Coronary artery (tissue), 2 donors: Measurements from ENCODE around the gene PAEP.

Experiments used
- DNase-seq: peaks from one replicate; pipeline ENCODE4 v3.0.0-alpha.2; 2017; ENCODE audit warnings: low spot score
- H3K27ac ChIP-seq, 2 donors: fragments of 200-600 bp; sonication (generic); one replicate each; pipeline ENCODE4 v1.5.1; 2016 to 2019
- H3K4me3 ChIP-seq: fragments of 200-600 bp; sonication (generic); 2 replicates; pipeline ENCODE4 v1.5.1; 2016; ENCODE audit warnings: mild to moderate bottlenecking, moderate library complexity
- TF ChIP-seq, protein P1 (sequence below): fragments of 200-600 bp; sonication (generic); IDR thresholded peaks from one replicate; pipeline ENCODE4 v1.5.1; 2019; ENCODE audit warnings: antibody characterized with exemption

Gene PAEP

DNA sequence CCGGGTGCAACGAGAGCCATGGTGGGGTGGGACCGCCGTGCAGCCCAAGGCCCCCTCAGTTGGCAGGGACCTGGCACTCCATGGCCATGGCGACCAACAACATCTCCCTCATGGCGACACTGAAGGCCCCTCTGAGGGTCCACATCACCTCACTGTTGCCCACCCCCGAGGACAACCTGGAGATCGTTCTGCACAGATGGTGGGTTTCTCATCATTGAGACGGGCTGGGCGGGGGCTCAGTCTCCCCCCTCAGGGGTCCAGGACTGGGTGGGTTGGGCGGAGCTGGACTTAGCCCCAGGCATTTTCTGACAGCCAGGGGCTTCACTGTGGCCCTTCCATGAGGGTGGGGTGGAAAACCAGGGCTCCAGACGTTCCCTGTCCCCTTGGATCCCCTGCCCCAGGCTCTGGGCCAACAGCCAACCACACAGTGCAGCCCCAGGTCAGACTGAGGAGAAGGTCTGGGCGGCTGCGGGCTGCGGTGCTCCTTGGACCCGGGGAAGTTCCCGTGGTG is 734 bp downstream of the PAEP start:
- H3K4me3 ChIP-seq = no peak overlapping the region
- no peak overlapping the region for H3K27ac ChIP-seq
- no peak for DNase-seq
- TF ChIP-seq, protein P1, sequence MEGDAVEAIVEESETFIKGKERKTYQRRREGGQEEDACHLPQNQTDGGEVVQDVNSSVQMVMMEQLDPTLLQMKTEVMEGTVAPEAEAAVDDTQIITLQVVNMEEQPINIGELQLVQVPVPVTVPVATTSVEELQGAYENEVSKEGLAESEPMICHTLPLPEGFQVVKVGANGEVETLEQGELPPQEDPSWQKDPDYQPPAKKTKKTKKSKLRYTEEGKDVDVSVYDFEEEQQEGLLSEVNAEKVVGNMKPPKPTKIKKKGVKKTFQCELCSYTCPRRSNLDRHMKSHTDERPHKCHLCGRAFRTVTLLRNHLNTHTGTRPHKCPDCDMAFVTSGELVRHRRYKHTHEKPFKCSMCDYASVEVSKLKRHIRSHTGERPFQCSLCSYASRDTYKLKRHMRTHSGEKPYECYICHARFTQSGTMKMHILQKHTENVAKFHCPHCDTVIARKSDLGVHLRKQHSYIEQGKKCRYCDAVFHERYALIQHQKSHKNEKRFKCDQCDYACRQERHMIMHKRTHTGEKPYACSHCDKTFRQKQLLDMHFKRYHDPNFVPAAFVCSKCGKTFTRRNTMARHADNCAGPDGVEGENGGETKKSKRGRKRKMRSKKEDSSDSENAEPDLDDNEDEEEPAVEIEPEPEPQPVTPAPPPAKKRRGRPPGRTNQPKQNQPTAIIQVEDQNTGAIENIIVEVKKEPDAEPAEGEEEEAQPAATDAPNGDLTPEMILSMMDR = no peak

DNA sequence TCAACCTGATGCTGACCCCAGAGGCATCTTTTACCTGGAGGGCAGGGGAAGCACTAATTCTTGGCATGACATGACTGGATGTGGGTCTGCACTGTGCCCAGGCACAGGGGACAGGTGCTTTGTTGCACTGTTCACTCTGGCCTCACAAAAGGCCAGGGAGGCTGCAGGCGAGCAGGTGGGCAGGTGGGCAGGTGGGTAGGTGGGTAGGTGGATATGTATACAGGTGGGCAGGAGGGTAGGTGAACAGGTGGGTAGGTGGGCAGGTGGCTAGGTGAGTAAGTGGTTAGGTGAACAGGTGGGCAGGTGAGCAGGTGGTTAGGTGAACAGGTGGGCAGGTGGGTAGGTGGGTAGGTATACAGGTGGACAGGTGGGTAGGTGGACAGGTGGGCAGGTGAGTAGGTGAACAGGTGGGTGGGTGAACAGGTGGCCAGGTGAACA is 1.5 kb downstream of the PAEP start:
- no peak for DNase-seq
- Histone ChIP-seq H3K4me3 (no peak overlapping the region), H3K27ac (no peak overlapping the region)
- TF ChIP-seq, protein P1 = no peak

DNA sequence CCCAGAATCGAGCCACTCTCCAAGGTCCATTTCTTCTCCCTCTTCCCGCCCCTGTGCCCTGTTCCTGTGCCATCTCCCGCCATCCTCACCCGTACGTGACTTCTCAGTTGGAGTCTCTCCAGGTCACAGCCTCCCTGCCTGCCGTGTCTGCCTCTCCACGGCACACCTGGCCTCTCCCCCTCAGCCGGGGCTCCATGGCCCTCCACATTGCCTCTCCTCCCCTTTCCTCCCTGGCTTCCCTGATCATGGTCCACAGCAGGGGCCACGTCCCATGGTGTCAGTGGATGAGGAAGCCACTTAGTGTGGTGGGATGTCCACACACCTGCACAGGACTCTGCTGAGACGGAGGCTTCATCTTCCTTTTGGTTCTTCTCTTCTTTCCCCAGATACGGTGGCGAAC is 2.3 kb downstream of the PAEP start:
- Histone ChIP-seq H3K4me3 (no peak overlapping the region), H3K27ac (no peak overlapping the region)
- TF ChIP-seq, protein P1 = no peak
- no peak for DNase-seq

DNA sequence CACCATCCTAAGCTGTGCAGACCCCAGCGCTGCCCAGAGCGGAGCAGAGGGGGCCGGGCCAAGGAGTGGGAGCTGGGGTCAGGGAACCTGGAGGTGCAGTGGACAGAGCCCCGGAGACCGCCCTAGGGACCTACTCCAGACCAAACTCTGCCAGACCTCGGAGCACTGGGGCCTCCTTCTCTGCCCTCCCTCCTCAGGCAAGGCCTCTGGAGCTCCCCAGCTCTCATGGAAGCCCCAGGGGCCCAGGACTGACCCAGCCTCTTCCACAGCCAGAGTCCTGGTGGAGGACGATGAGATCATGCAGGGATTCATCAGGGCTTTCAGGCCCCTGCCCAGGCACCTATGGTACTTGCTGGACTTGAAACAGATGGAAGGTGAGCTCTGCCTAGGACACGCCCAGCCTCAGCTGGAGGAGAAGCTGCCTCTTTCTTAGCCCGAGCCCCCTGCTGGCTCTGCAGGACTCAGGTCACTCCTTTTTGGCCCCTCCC is 3.6 kb downstream of the PAEP start:
- DNase-seq = no peak
- TF ChIP-seq, protein P1 = no peak
- no peak overlapping the region for H3K4me3 ChIP-seq

DNA sequence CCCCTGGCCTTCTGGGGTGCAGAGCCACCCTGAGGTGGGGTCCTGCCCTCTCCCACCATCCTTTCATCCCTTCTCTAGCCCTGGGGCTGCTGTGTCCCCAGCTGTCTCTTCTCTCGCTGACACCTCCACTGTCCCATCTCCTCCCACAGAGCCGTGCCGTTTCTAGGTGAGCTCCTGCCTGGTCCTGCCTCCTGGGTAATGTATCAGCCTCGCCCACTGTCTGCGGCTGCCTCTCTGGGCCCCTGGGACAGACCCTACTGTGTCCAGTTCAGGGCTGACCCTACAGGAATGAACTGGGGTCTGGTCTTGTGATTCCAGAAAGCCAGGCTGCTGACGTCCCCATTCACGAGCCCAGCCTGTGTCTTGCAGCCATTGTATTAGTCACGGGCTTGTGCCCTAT is 4.1 kb downstream of the PAEP start:
- no peak overlapping the region for H3K4me3 ChIP-seq
- TF ChIP-seq, protein P1 = no peak
- no peak overlapping the region for H3K27ac ChIP-seq
- peak; percentile 62 for DNase-seq

More for the DNA sequence above, 3.6 kb downstream of the PAEP start:
- no peak overlapping the region for H3K27ac ChIP-seq

DNA sequence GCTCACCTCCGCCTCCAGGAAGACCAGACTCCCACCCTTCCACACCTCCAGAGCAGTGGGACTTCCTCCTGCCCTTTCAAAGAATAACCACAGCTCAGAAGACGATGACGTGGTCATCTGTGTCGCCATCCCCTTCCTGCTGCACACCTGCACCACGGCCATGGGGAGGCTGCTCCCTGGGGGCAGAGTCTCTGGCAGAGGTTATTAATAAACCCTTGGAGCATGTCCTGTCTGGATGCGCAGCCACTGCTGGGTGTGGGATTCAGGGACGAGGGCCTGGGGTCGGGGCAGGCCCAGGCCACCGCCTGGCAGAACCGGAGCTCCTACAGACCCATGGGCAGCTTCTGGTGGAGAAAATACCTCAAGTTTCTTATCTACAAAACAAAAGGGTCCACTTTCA is 5.0 kb downstream of the PAEP start:
- no peak overlapping the region for H3K27ac ChIP-seq
- TF ChIP-seq, protein P1 = no peak
- DNase-seq = peak; percentile 65
- H3K4me3 ChIP-seq = no peak overlapping the region

DNA sequence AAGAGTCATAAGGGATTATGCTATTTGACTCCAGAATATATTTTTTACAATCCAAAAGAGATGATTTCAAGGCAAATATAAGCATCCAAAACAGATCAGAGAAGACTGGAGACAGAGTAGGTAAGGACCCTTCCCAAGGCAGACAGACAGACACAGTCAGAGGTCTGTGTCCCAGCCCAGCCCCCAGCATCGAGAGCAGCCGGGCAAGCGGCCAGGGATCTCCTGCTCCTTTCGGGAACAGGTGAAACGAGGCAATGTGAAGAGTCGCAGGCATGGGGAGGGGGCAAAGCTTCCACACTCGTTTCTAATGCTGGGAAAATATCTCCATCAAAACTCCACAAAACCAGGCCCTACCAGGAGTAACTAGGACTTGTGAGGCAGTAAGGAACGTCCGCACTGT is 5.8 kb downstream of the PAEP start:
- Histone ChIP-seq H3K27ac (no peak overlapping the region), H3K4me3 (no peak overlapping the region)
- DNase-seq = no peak
- TF ChIP-seq, protein P1 = no peak
